Thoracic aorta (tissue), 2 donors: Measurements from ENCODE around the gene PARP12. TPM values are rescaled to one million over a fixed set of nuclear protein-coding genes. Genes with fewer than 3 reads are reported as not detected.

ENCODE experiments used
- ATAC-seq: fragments of 150-250 bp; one replicate; pipeline ENCODE4 v1.8.0; 2017; ENCODE audit warnings: low read depth; ENCODE audit not compliant: insufficient number of reproducible peaks, low FRiP score
- DNase-seq: peaks from one replicate; pipeline ENCODE4 v3.0.0-alpha.2; 2020; ENCODE audit warnings: low spot score
- H3K27ac ChIP-seq, 2 donors: fragments of 200-600 bp; sonication (generic); 1 replicate in 1 of 2; 2 replicates in 1 of 2; pipeline ENCODE4 v1.5.1; 2016; ENCODE audit warnings: mild to moderate bottlenecking in 2 of 2, moderate library complexity in 2 of 2
- H3K27me3 ChIP-seq: fragments of 200-600 bp; sonication (generic); replicated peaks from 2 replicates; pipeline ENCODE4 v1.6.0; 2016; ENCODE audit warnings: mild to moderate bottlenecking; ENCODE audit not compliant: insufficient read depth
- H3K36me3 ChIP-seq: fragments of 200-600 bp; sonication (generic); one replicate; pipeline ENCODE4 v1.5.1; 2016
- H3K4me1 ChIP-seq, 2 donors: fragments of 200-600 bp; sonication (generic); 1 replicate in 1 of 2; 2 replicates in 1 of 2; pipeline versions ENCODE4 v1.5.1 to v1.6.0; 2016; ENCODE audit warnings: low read depth in 2 of 2, mild to moderate bottlenecking in 1 of 2; ENCODE audit not compliant: control insufficient read depth in 1 of 2
- H3K4me3 ChIP-seq: fragments of 200-600 bp; sonication (generic); 2 replicates; pipeline ENCODE4 v1.5.1; 2016; ENCODE audit warnings: mild to moderate bottlenecking
- H3K9me3 ChIP-seq: fragments of 200-600 bp; sonication (generic); 2 replicates; pipeline ENCODE4 v1.5.1; 2016
- total RNA-seq, 2 donors: library from RNA; depleted of rRNA; stranded (reverse); fragments of >200 nt; gene quantifications; one replicate each; pipeline versions ENCODE4 v1.1.0 to v1.2.3, GENCODE V29; 2016
- TF ChIP-seq, protein P1 (sequence below): fragments of 200-600 bp; sonication (generic); IDR thresholded peaks from one replicate; pipeline ENCODE4 v1.5.1; 2019; ENCODE audit warnings: antibody characterized with exemption

PARP12 gene
- total RNA-seq, 2 donors from 2014 or later, result 51.6 to 53.1 TPM

DNA sequence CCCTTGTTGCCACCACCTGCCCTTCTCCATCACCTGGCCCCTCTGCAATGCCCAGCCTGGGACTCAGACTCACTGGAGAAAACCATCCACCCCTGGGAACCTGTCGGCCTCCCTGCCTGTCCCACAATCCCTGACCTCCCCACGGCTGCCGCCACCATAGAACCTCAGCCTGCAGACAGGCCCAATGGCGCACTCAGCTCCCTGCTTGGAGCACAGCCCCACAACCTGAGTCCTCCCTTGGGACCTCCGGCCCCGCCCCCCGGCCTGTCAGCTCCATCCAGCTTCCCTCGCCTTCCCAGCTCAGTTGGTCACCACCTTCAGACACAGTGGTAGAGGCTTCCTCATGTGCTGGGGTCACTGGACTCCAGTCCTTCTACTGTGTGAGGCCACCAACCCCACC lies 41.1 kb downstream of the PARP12 start:
- H3K36me3 ChIP-seq, result peaks cover under 1% of the 10 kb centered on the region
- no peak for DNase-seq
- H3K4me3 ChIP-seq, result no peak overlapping the region
- peaks cover 2 to 18% of the 10 kb centered on the region in 2 donors for H3K4me1 ChIP-seq
- H3K9me3 ChIP-seq, result no peaks in the 10 kb centered on the region
- H3K27ac ChIP-seq, result no peak overlapping the region
- TF ChIP-seq, protein P1, sequence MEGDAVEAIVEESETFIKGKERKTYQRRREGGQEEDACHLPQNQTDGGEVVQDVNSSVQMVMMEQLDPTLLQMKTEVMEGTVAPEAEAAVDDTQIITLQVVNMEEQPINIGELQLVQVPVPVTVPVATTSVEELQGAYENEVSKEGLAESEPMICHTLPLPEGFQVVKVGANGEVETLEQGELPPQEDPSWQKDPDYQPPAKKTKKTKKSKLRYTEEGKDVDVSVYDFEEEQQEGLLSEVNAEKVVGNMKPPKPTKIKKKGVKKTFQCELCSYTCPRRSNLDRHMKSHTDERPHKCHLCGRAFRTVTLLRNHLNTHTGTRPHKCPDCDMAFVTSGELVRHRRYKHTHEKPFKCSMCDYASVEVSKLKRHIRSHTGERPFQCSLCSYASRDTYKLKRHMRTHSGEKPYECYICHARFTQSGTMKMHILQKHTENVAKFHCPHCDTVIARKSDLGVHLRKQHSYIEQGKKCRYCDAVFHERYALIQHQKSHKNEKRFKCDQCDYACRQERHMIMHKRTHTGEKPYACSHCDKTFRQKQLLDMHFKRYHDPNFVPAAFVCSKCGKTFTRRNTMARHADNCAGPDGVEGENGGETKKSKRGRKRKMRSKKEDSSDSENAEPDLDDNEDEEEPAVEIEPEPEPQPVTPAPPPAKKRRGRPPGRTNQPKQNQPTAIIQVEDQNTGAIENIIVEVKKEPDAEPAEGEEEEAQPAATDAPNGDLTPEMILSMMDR, result no peak
- ATAC-seq, result no peak
- no peaks in the 10 kb centered on the region for H3K27me3 ChIP-seq

DNA sequence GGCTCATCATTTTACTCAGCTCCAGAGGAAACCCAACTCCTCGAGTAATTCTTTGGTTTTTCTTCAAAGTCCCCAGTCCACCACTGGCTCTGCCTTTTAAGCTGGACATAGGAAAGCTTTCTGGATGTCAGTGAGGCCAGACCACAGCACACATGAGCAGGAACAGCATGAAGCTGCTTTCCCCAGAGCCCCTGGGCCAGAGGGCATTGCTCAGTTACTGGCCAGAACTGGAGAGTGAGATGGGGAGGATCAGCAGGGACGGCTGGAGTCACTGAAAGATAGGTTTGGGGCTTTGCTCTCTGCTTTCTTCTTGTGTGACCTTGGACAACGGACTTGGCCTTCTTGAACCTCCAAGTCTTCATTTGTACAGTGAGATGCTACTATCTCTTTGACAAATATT lies 43.1 kb downstream of the PARP12 start:
- Histone ChIP-seq H3K4me1 (peaks cover 2 to 18% of the 10 kb centered on the region in 2 donors), H3K4me3 (no peak overlapping the region), H3K27ac (no peak overlapping the region), H3K27me3 (no peaks in the 10 kb centered on the region), H3K9me3 (no peaks in the 10 kb centered on the region), H3K36me3 (no peaks in the 10 kb centered on the region)
- ATAC-seq (no peak), DNase-seq (no peak)
- TF ChIP-seq, protein P1, result no peak

DNA sequence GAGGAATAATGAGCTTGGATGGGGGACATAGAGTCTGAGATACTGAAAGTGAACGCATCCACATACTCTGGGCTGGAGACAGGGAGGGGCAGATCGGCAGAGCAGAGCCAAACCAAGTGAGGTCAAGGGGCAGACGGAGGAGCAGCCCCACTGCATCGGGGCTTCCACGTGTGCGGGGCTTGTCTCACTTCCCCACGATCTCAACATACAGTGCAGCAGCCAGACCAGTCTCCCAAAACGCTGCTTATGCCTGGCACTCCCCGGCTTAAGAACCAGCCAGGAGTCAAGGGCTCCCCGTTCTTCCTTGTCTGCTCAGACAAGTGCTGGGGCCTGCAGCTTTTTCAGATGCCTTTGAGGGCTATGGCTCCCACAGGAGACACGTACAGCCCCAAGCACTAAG lies 43.6 kb downstream of the PARP12 start:
- Histone ChIP-seq H3K4me3 (no peak overlapping the region), H3K4me1 (peaks cover 2 to 18% of the 10 kb centered on the region in 2 donors), H3K27me3 (no peaks in the 10 kb centered on the region), H3K36me3 (no peaks in the 10 kb centered on the region), H3K27ac (no peak overlapping the region), H3K9me3 (no peaks in the 10 kb centered on the region)
- TF ChIP-seq, protein P1, result no peak
- ATAC-seq, result no peak
- no peak for DNase-seq

DNA sequence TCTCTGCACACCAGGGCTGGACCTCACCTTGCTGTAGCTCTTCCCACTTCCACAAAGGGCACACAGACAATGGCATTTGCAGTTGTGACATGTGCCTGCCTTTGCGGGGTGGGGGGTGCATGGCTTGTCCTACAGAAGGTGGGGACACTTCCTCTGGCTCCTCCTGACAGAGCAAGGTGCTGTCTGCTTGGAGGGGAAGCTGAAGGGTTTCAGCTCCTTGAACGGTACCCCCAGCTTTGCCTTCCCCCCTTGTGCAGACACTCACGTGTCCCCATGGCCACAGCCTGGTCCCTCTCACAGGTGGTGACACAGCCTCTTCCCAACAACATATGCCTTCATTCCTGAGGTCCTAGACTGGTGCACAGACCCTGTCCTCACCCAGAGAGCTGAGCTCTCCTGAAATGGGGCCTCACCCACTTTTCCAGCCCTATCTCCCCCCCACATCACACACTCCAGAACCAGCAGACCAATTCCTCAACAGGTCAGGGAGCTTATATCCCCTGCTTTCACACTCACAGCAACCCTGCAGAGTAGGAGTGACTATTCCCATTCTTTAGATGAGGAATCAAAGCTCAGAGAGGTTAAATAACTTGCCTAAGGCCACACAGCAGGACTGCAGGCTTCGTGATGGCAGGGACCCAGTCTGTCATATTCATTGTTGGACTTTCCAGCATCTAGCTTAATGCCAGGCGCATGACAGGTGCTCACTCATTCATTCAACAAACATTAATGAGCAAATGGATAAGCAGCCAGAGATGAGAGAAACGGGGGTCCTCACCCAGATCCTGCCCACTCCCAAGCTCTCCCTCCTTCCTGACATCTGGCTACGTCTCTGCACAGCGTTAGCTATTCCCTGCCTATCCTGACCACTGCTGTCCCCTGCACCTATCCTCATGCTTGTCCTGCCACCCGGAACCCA lies 44.4 kb downstream of the PARP12 start:
- H3K4me3 ChIP-seq, result no peak overlapping the region
- H3K27ac ChIP-seq, result no peak overlapping the region
- no peaks in the 10 kb centered on the region for H3K27me3 ChIP-seq
- peaks cover 2 to 18% of the 10 kb centered on the region in 2 donors for H3K4me1 ChIP-seq
- no peak for ATAC-seq
- TF ChIP-seq, protein P1, result no peak
- no peak for DNase-seq
- H3K36me3 ChIP-seq, result no peaks in the 10 kb centered on the region
- H3K9me3 ChIP-seq, result no peaks in the 10 kb centered on the region

DNA sequence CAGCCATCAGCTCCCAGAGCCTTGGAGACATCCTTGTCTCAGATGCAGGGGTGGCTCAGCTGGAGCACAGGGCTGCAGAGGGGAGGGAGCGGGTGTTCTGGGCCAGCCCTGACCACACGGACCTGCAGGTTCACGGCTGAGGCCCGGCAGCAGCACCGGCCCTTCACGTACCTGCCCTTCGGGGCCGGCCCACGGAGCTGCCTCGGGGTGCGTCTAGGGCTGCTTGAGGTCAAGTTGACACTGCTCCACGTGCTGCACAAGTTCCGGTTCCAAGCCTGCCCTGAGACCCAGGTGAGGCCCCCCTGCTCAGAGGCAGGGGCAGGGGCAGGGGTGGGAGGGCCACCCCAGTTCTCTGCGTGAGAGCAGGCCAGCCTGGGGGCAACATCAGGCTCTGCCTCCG lies 45.2 kb downstream of the PARP12 start:
- Histone ChIP-seq H3K4me3 (no peak overlapping the region), H3K27me3 (no peaks in the 10 kb centered on the region), H3K27ac (no peak overlapping the region), H3K9me3 (no peaks in the 10 kb centered on the region), H3K4me1 (peaks cover 2 to 10% of the 10 kb centered on the region in 2 donors), H3K36me3 (no peaks in the 10 kb centered on the region)
- DNase-seq (no peak), ATAC-seq (no peak)
- TF ChIP-seq, protein P1, result no peak
